Gastrocnemius medialis (tissue), 4 donors: ENCODE results near the gene NOP14.

Experiments used
- POLR2A ChIP-seq, 2 donors: fragments of 450-650 bp; IDR thresholded peaks; one replicate each; pipeline ENCODE4 v1.6.1; 2017; ENCODE audit warnings: antibody characterized with exemption in 2 of 2, mild to moderate bottlenecking in 2 of 2, moderate library complexity in 2 of 2
- TF ChIP-seq, protein P1 (sequence below), 5 experiments: fragments of 450-650 bp in 3 of 5; fragments of 200-600 bp in 2 of 5; sonication (generic) in 2 of 5; IDR thresholded peaks in 4 of 5; conservative IDR thresholded peaks in 1 of 5; 1 replicate in 4 of 5; 2 replicates in 1 of 5; pipeline ENCODE4 v1.5.1; 2016 to 2019; ENCODE audit warnings: antibody characterized with exemption in 5 of 5, mild to moderate bottlenecking in 3 of 5, moderate library complexity in 3 of 5

DNA sequence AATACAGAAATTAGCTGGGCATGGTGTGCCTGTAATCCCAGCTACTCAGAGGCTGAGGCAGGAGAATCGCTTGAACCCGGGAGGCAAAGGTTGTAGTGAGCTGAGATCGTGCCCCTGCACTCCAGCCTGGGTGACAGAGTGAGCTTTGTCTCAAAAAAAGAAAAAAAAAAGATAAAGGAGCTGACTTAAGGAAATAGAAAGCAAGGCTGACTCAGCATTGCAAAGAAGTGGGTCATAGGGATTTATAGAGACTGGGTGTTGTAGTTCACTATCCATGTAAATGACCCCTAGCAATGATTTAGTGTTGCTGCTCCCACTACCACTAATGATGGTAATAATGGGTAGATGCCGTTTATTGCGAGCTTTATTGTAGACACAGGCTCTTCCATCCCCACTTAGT lies 71.9 kb downstream of the NOP14 start:
- TF ChIP-seq, protein P1, sequence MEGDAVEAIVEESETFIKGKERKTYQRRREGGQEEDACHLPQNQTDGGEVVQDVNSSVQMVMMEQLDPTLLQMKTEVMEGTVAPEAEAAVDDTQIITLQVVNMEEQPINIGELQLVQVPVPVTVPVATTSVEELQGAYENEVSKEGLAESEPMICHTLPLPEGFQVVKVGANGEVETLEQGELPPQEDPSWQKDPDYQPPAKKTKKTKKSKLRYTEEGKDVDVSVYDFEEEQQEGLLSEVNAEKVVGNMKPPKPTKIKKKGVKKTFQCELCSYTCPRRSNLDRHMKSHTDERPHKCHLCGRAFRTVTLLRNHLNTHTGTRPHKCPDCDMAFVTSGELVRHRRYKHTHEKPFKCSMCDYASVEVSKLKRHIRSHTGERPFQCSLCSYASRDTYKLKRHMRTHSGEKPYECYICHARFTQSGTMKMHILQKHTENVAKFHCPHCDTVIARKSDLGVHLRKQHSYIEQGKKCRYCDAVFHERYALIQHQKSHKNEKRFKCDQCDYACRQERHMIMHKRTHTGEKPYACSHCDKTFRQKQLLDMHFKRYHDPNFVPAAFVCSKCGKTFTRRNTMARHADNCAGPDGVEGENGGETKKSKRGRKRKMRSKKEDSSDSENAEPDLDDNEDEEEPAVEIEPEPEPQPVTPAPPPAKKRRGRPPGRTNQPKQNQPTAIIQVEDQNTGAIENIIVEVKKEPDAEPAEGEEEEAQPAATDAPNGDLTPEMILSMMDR (IDR thresholded peaks at IDR 0.05 in 4 of 5, conservative IDR thresholded peaks at IDR 0.05 in 1 of 5): no peak
- no peak for TF ChIP-seq POLR2A (IDR thresholded peaks at IDR 0.05)
